GM21723 (cell line): ENCODE data around the gene SLC16A5.
"Not testable (repeated sequence)": the region's sequence is repeated elsewhere in the genome, so short reads cannot be mapped to it uniquely, and the experiment has no call there.

ENCODE experiments used
- ATAC-seq: cut with Tn5 transposase; IDR thresholded peaks from one replicate; pipeline ENCODE4 v1.9.1; 2021; ENCODE audit warnings: mild to moderate bottlenecking, moderate library complexity; ENCODE audit not compliant: unreplicated experiment

The SLC16A5 gene

DNA sequence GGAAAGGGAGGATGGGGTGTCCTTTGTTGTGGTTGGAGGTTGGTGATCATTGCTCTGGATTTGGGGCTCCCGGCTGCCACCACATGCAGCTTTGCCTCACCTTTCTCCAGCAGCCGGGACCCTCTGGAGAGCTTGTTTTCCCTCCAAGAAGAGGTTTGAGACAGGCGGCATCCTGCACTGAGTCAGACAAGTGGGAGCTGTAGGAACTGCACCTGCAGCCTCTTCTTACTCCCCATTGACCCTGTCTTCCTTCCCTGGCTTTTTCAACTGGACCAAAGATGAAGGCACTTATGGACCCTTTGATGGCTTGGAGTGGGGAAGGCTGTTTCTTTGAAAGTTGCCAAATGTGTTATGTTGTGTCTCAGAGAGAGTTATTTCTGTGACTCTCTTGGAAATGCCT lies 24.1 kb upstream of the SLC16A5 start:
- ATAC-seq, result no peak

DNA sequence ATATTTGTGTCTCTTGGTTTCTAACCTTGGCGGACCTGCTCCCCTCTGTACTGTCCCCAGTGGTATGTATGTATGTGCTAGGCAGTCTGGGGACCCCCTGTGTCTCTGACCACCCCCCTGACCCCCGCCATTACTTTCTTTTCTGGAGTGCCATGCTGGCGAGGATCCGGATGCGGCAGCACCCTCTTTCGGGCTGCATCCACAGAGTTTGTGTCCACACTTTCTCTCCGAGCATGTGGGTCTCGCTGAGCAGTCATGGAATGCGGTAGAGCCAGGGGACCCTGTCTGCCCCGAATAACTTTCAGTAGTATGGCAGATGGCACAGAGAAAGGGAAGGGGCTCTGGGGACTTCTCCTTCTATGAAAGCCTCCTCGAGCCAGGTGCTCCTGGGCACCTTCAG lies 23.7 kb upstream of the SLC16A5 start:
- ATAC-seq, result no peak

DNA sequence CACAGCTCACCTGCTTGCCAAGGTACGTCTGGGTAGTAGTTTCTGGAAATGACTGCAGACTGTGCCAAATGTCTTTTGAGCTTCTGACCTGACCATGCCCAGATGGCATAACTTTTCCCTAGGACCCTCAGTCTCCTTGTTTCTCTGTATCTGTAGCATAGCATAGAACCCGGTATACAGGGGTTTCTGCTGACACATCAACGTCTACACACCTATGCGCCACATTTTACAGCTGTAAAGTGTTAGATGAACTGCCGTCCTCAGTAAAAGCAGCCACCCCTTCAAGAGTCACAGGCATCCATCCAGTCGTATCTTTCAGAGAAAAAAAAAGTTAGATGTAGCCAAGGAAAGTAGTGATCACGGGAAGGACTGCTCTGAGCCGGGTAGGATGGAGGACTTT lies 23.3 kb upstream of the SLC16A5 start:
- ATAC-seq, result no peak

DNA sequence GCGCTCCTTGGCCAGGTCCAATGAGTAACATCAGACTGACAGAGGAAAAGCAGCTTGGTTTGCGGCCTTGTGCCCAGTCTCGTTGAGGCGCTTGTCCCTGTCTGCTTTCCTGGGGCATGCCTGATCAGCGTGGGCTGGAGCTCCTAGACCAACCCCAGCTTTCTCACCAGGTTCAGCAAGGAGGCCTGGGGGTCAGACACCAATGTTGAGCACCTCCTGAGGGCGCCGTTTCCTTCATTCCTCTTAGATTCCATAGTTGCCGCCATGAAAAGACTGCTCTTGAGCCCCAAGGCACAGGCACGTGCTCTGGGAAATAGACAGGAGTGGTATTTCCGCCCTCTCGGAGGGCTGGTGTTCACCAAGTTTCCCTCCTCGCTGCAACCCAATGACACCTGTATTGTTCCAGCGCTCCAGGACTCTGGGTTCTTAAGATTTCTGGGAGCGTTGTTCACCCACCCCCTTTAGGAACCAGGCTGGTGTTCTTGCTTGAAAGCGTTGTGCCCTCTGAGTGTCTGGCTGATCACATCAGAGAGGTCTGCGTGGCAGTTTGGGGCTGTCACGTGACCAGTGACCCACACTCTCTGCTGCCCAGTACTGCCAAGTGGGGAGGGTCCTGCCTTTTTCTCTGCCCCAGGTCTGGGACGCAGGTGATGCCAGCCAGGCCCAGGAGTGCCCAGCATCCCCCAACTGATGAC lies 22.7 kb upstream of the SLC16A5 start:
- no peak for ATAC-seq

DNA sequence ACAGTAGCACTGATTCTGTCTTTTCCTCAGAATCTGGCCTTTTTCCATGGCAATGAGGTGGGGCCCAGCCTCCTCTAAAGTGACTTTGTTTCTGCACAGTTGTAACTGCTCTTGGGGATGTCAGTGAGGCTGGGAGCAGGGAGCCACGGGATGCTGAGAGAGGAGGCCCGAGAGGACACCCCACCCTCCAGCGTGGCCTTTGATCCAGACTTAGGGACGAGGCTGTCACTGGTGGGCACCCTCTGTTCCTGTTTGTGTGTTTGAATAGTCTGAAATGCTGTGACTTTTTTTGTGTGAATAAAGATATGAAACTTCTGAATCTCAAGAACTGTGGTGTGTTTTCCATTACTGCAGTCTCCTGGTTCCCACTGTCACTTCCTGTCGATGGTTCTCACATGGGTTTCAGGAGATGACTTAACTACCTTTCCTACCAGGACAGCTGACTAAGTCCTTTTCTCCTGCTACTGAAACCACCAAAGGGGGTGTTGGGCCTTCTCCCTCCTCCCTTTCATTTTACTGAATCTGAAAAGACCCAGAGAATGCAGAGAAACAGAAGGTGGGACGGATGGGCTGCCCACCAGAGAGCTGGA lies 22.1 kb upstream of the SLC16A5 start:
- no peak for ATAC-seq

DNA sequence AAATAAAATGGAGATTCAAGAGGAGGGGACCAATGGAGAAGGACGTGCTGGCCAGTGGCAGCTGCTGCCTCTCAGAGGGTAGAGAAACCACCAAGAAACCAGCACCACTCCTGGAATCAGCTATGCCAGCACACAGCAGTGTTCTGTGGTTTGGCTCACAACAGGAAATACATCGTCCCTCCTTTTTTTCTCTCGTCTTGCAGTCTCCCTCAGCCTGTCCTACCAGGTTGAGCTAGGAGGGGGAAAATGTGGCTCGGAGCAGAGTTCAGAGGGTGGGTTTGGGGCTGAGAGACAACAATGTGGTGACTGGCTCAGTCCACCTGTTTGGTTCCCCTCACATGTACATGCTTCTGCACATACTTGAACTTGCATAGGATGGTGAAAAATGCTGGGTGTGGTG lies 19.9 kb upstream of the SLC16A5 start:
- ATAC-seq, result no peak

DNA sequence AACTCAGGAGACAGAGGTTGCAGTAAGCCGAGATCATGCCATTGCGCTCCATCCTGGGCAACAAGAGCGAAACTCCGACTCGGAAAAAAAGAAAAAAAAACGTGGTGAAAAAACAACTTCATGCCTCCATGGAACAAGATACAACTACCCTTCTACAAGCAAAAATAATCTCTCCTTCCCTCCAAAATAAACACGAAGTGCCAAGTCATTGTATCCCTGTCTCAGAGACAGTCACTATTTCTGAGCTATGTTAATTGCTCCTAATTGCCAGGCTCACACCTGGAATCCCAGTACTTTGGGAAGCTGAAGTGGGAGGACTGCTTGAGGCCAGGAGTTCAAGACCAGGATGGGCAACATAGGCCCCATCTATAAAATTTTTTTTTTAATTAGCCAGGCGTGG lies 19.0 kb upstream of the SLC16A5 start:
- ATAC-seq, result no peak

DNA sequence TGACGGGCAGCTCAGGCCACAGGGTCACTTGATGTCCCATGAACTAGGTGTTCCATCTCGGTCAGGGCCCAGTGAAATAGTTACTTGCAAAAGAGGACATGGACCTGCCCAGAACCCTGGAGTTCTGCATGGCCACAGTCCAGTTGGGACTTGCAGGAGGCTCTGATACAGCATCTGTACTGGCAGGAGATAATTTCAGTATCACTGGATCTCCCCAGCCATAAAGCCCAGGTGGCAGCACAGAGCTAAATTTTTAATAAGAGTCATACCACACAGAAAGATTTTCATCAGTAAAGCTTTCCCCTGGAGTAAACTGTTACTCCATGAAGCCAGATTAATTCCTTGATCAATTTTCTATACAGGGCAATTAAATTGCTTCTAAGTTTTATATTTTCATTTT lies 18.0 kb upstream of the SLC16A5 start:
- no peak for ATAC-seq

DNA sequence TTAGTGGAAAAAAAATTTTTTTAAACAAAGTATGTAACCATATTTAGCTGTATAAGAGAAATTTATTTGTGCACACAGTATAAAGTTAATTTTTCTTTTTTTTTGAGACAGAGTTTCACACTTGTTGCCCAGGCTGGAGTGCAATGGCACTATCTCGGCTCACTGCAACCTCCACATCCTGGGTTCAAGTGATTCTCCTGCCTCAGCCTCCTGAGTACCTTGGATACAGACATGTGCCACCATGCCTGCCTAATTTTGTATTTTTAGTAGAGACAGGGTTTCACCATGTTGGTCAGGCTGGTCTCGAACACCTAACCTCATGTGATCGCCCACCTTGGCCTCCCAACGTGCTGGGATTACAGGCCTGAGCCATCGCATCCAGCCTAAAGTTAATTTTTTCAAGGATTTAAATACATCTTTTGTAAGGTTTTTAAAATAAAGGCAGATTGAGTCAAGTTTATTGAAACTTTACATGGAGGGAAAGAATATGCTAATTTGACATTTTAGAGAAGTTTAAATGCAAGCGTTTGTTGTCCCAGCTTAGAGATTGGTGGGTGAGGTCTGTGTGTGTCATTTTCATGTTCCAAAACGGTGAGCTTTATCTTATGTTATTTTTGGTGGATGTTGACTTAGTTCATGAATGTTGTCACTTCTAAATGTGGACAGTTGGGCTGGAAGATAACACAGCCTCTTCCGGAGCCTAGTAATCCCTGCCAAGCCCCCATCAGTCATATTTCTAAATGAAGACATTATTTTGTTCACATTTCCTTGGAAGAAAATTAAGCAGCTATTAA lies 16.1 kb upstream of the SLC16A5 start:
- ATAC-seq, result not testable (repeated sequence)

DNA sequence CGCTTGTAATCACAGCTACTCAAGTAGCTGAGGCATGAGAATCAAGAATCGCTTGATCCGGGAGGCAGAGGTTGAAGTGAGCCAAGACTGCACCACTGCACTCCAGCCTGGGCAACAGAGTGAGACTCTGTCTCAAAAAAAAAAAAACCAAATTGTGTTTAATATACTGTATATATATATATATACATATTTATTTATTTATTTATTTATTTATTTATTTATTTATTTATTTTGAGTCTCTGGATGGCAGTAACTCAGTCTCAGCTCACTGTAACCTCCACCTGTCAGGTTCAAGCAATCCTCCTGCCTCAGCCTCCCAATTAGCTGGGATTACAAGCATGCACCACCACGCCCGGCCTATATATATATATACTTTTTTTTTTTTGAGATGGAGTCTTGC lies 14.8 kb upstream of the SLC16A5 start:
- ATAC-seq, result not testable (repeated sequence)

DNA sequence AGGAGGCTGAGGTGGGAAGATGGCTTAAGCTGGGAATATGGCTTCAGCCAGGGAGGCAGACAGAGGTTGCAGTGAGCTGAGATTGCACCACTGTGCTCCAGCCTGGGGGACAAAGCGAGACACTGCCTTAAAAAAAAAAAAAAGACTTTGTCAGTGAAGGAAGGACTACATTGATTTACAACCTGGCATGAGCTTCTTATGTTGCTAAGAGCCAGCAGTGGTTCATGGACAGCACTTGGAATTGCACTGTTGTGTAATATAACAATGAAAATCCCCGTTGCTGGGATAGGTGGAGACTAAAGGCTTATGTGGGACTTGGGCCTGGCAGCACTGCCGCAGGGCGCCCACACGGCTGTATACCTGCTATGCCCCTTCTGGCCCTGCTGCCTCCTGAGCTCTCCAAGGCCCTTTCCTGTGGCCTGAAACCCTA lies 14.1 kb upstream of the SLC16A5 start:
- no peak for ATAC-seq

DNA sequence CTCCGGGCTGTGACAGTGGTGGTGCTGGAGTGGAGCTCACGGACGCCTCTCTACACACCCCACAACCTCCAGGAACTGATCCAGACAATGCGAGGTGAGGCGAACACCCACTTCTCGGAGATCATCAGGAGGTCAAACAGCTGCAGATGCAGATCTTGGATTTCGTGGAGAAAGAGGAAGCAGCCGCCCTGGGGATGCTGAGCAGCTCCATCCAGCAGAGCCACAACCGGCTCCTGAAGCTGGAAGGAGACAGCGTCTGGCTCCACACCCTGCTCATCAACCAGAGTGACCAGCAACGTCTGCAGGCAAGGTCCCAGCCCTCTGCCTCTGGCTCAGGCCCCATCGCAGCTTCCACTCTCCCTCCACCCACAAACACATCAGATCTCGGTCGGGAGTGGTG lies 13.2 kb upstream of the SLC16A5 start:
- ATAC-seq, result no peak

DNA sequence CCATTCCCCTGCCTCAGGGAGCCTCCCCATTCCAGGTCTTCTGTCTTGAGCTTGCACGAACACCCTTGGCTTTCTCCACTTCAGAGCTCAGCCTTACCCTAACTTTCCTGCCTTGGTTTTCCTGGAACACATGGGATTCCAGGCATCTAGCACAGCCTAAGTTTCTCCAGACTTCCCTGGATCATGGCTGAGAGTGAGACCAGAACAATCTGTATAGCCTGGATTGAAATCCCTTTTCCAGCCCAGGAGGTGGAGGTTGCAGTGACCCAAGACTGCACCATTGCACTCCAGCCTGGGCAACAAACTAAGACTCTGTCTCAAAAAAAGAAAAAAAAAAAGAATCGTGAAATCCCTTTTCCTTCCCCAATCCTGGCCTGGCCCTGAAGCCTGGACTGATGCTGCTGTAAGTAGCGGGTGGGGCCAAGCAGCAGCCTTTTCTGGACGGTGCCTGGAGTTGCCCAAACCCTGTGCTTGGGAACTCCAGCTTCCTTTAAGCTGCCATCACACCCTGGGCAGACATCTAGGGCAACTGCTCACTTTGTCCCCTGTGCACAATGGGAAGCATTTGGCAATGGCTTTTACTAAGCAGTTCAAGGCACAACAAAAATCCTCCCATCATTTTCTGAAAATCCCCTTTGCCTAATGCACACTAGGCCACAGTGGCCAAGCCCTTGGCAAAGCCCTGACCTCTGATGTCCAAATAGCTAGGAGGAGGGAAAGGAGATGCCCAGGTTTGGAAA lies 12.0 kb upstream of the SLC16A5 start:
- ATAC-seq, result no peak

DNA sequence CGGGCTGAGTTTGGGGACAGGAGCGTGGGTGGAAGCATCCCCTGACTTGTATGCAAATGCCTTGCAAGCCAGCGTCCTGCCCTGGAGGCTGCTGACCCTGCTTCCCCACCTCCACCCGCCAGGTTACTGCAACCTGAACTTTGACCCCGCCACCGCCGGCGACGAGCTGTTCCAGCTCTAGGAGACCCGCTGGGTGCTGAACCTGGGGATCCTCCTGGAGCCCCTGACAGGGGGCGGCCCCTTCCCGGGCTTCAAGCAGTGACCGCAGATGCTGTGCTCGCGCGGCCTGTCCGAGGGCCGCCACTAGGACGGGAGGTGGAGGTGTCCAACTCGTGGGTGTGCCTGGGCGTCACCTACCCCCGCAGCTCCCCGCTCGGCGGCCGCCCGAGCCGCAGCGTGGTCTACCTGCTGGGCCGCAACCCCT lies 10.7 kb upstream of the SLC16A5 start:
- ATAC-seq, result no peak

DNA sequence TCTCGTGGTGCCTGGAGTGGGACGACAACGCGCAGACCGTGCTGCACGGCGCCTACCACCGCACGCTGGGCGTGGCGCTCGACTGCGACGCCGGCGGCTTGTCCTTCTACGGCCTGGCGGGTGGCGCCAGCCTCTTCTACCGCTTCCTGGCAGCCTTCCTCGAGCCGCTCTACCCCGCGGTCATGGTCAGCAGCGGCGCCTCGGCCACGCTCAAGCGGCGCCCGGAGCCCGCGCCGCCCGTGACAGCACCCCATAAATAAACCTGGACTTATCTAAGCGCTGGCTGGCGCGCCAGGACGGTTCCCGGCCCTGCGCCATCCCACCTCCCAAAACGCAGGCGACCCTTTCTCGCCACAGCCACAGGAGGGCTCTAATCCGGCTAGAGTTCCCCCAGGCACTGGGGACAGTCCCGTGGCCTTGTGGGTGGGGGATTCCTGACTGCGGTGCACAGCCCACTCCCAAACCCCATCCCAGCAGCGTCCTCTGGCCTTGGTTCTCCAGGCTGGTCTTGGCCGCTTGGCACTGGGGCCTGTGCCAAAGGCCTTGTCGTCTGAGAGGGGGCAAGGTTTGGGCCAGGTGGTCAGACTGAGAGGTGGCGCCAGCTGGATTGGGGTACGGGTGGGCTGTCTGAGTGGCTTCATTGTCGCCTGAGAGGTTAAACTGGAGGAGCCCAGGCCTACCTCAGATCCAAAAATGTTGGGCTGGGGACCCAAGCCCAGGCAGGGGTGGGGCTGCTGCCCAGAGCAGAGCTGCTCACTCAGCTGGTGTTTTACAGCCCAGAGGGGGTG lies 10.1 kb upstream of the SLC16A5 start:
- ATAC-seq, result no peak

DNA sequence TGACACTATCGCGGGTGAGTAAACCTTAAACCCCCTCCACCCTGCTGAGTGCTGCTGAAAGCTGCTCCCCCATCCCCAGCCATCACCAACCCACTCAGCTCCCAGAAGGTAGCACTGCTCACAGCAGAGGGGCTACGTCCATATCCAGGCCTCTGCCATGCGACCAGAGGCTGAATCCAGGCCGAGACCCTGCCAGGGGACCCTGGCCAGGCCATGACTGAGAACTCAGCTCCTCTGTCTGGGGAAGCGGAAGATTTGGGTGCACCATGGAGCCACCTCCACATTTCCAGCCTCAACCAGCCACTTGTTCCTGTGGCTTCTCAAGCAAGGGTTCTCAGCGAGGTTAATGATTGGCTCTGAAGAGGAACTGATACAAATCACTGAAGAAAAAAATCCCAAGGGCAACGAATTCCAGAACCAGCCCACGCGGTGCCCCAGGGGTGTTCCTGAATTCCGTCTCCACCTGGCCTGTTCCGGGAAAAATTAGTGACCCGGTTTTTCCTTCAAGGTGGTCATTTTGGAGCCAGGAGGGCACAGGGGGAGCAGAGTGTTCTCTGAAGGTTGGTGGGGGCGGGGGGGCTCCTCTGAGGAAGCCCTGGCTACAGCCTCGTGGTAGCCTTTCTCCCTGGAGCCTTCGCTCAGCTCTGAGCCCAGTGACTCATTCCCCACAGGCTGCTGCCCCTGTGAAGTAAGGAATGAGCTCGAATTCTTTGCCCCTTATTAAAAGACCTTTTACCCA lies 9.3 kb upstream of the SLC16A5 start:
- ATAC-seq, result no peak

DNA sequence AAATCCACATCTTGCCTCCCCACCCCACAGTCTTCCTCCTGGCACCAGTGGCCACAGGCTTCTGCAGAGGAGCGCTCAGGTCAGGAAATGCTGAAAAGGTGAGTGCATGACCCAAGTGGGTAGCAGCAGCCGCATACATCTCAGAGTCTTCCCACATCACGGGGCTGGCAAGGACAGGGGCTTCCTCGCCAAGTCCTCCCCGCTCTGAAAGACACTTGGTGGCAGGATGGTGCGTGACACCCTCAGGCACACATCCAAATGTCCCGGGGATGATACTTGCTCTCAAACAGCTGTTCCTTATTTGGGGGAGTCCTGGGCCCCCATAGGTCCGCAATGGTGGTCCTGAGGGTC lies 8.8 kb upstream of the SLC16A5 start:
- ATAC-seq, result no peak

DNA sequence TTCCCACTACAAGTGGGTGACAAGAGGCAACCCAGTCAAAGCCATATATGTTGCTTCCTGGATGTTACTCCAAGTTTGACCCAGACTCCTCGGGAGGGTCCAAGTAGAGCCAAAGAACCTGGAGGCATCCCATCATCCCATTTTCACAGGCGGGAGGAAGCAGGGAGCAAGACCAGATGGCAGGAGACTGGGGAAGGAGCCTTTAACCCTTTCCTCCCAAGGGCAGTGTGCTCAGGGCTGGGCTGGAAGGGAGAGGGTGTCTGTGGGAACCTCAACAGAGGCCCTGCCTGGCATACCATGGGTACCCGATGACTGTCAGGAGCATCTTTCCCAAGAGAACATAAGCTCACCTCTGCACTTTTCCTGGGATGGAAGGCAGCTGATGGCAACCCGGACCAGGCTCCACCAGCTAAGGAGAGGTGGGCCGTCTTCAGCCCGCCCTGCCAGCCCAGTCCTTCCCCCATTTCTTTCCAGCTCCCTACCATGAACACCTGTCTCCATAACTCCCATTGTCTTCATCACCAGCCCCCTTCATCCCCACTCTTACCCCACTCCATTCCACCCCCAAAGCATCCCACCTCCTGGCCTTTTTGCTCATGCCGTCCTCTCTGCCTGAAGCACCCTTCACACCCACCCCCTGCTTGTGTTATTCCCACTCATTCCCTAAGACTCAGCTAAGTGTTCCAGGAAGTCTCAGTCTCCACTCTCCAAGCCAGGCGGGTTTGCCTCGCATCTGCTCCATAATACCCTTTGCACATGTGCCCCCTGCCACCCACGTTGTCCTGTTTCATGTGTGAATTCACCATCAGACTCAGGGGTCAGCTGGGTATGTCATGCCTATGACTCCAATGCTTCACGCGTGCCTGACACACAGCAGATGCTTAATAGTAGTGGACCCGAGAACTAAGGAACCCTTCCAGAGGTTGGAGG lies 5.9 kb upstream of the SLC16A5 start:
- no peak for ATAC-seq

DNA sequence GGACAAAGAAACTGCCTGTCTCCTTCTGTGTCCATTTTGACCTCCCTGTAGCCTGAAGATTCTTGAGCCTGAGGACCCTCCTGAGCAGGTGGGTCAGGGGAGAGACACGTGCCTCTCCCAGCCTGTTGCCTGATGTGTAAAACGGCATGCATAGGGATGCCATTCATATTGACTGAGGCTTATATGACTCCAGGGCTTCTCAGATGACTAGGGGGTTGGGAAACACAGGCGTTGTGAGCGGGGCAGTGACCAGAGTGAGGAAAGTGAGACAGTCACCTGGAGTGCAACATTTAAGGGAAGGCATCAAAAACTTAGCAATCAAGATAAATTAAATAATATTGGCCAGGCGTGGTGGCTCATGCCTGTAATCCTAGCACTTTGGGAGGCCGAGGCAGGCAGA lies 5.1 kb upstream of the SLC16A5 start:
- no peak for ATAC-seq
